Suppressor macrophage treated with lipopolysaccharide for 4 hours (primary cell): ENCODE data around the gene NRL.

Experiments used
- DNase-seq: peaks from one replicate; pipeline ENCODE4 v3.0.0-alpha.2; 2020

Gene NRL

GRCh38 chr14:24079491-24080141, 35.1 kb downstream of the NRL start:
- no peak for DNase-seq

- no peak for DNase-seq
Measured at GRCh38 chr14:24078146-24078545, 36.6 kb downstream of the NRL start.

GRCh38 chr14:24077086-24077485, 37.7 kb downstream of the NRL start:
- no peak for DNase-seq

GRCh38 chr14:24076302-24076601, 38.5 kb downstream of the NRL start:
- no peak for DNase-seq

GRCh38 chr14:24075485-24076301, 39.1 kb downstream of the NRL start:
- DNase-seq, result no peak

GRCh38 chr14:24074625-24075484, 39.9 kb downstream of the NRL start:
- DNase-seq, result no peak

GRCh38 chr14:24072881-24073877, 41.6 kb downstream of the NRL start:
- no peak for DNase-seq

GRCh38 chr14:24072436-24072835, 42.3 kb downstream of the NRL start:
- no peak for DNase-seq

- DNase-seq, result no peak
Measured at GRCh38 chr14:24071836-24072430, 42.8 kb downstream of the NRL start.

- no peak for DNase-seq
Measured at GRCh38 chr14:24071144-24071697, 43.5 kb downstream of the NRL start, which contains the start of gene CPNE6. TSS of gene CPNE6 (plus strand) at chr14:24071562. CDS start at chr14:24072937, 1,375 bp downstream.

GRCh38 chr14:24070285-24071143, 44.2 kb downstream of the NRL start:
- no peak for DNase-seq

- DNase-seq, result no peak
Measured at GRCh38 chr14:24069411-24069735, 45.4 kb downstream of the NRL start.

- DNase-seq, result no peak
Measured at GRCh38 chr14:24068711-24069410, 45.9 kb downstream of the NRL start.

GRCh38 chr14:24067133-24068082, 47.3 kb downstream of the NRL start:
- no peak for DNase-seq

- no peak for DNase-seq
Measured at GRCh38 chr14:24066496-24067132, 48.1 kb downstream of the NRL start.

- DNase-seq, result no peak
Measured at GRCh38 chr14:24065408-24065807, 49.3 kb downstream of the NRL start.

- DNase-seq, result no peak
Measured at GRCh38 chr14:24064856-24065255, 49.9 kb downstream of the NRL start.

- DNase-seq, result no peak
Measured at GRCh38 chr14:24064091-24064795, 50.5 kb downstream of the NRL start.
